Hepatocyte (in vitro differentiated cells): Measurements from ENCODE around the gene GALNTL6. TPM values are rescaled to one million over a fixed set of nuclear protein-coding genes. Genes with fewer than 3 reads are reported as not detected.

Experiments used
- DNase-seq: peaks from one replicate; pipeline ENCODE4 v3.0.0-alpha.2; 2016; ENCODE audit warnings: low spot score
- H2AFZ ChIP-seq: fragments of 200-600 bp; sonication (generic); 2 replicates; pipeline ENCODE4 v1.6.0; 2016; ENCODE audit warnings: antibody characterized with exemption, mild to moderate bottlenecking
- H3K27ac ChIP-seq: fragments of 200-600 bp; sonication (generic); 2 replicates; pipeline ENCODE4 v1.5.1; 2016; ENCODE audit warnings: mild to moderate bottlenecking
- H3K27me3 ChIP-seq: fragments of 200-600 bp; sonication (generic); 2 replicates; pipeline ENCODE4 v1.6.1; 2016
- H3K36me3 ChIP-seq: fragments of 200-600 bp; sonication (generic); replicated peaks from 2 replicates; pipeline ENCODE4 v1.5.1; 2016; ENCODE audit warnings: low read depth; ENCODE audit not compliant: insufficient read depth
- H3K4me1 ChIP-seq: fragments of 200-600 bp; sonication (generic); 2 replicates; pipeline ENCODE4 v1.5.1; 2016; ENCODE audit warnings: mild to moderate bottlenecking, moderate library complexity; ENCODE audit not compliant: insufficient read depth
- H3K4me2 ChIP-seq: fragments of 200-600 bp; sonication (generic); 2 replicates; pipeline ENCODE4 v1.6.0; 2016
- H3K4me3 ChIP-seq: fragments of 200-600 bp; sonication (generic); 2 replicates; pipeline ENCODE4 v1.5.1; 2016; ENCODE audit warnings: mild to moderate bottlenecking
- H3K79me2 ChIP-seq: fragments of 200-600 bp; sonication (generic); 2 replicates; pipeline ENCODE4 v1.6.0; 2017; ENCODE audit warnings: mild to moderate bottlenecking
- H3K9me2 ChIP-seq: fragments of 200-600 bp; sonication (generic); replicated peaks from 2 replicates; pipeline ENCODE4 v1.6.0; 2017; ENCODE audit warnings: mild to moderate bottlenecking; ENCODE audit not compliant: insufficient read depth
- H3K9me3 ChIP-seq: fragments of 200-600 bp; sonication (generic); 2 replicates; pipeline ENCODE4 v1.5.1; 2016; ENCODE audit warnings: low read depth, mild to moderate bottlenecking
- H4K20me1 ChIP-seq: fragments of 200-600 bp; sonication (generic); 2 replicates; pipeline ENCODE4 v1.6.0; 2016; ENCODE audit warnings: mild to moderate bottlenecking; ENCODE audit not compliant: insufficient read depth, poor library complexity, severe bottlenecking
- CTCF ChIP-seq: fragments of 200-600 bp; sonication (generic); IDR thresholded peaks from 2 replicates; pipeline ENCODE4 v1.5.1; 2016; ENCODE audit warnings: antibody characterized with exemption, mild to moderate bottlenecking; ENCODE audit not compliant: poor library complexity
- EZH2 ChIP-seq: fragments of 200-600 bp; sonication (generic); IDR thresholded peaks from 2 replicates; pipeline ENCODE4 v1.6.1; 2016; ENCODE audit warnings: antibody characterized with exemption, mild to moderate bottlenecking, borderline replicate concordance
- EZH2phosphoT487 ChIP-seq: fragments of 200-600 bp; sonication (generic); IDR thresholded peaks from one replicate; pipeline ENCODE4 v1.6.1; 2018; ENCODE audit warnings: antibody characterized with exemption, mild to moderate bottlenecking, low read depth, moderate library complexity; ENCODE audit not compliant: unreplicated experiment, severe bottlenecking
- WGBS: methylation state at CpG from one replicate; pipeline ENCODE4 v1.1.6; 2016; ENCODE audit warnings: low lambda C conversion rate; ENCODE audit errors: missing lambda C conversion rate; 5-methylcytosine and 5-hydroxymethylcytosine counted together
- polyA plus RNA-seq: library from polyadenylated mRNA; unstranded; fragments of >200 nt; fragmentation: Nextera tagmentation; extraction: Ambion mirVana; gene quantifications from 2 replicates; pipeline ENCODE4 v1.2.1, GENCODE V29; 2016
- total RNA-seq: library from RNA; depleted of rRNA; stranded (reverse); fragments of >200 nt; gene quantifications from 2 replicates; pipeline ENCODE4 v1.2.3, GENCODE V29; 2014

Gene GALNTL6
- total and polyA plus RNA-seq, 2 experiments from 2014 or later, result 0.53 to 0.74 TPM

DNA sequence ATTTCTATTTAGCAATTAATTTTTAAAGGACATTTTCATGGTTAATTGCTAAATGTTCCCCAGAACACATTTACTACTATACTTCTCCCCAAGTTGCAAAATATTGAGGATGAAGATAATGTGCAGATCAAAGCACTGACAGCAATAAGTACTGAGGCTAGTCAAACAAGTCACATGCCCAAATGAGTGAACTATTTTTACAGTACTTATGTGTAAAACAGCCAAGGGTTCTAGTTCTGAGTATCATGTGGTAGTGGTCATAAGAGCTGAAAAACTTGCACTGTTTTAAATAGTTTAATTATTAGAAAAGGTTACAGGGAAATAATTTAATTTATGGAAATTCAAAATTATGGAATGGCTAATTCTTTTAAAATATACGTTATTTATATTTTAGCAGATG is 3.8 kb downstream of the GALNTL6 start:
- Histone ChIP-seq H4K20me1 (no peaks in the 10 kb centered on the region), H3K4me1 (no peaks in the 10 kb centered on the region), H3K36me3 (no peaks in the 10 kb centered on the region), H3K9me2 (no peaks in the 10 kb centered on the region), H3K4me3 (no peak overlapping the region), H3K79me2 (no peaks in the 10 kb centered on the region), H3K9me3 (no peaks in the 10 kb centered on the region), H3K27ac (no peak overlapping the region), H2AFZ (no peak overlapping the region), H3K4me2 (no peak overlapping the region), H3K27me3 (peaks cover 42% of the 10 kb centered on the region)
- TF ChIP-seq EZH2phosphoT487 (no peak), EZH2 (no peak), CTCF (no peak)
- WGBS, result 91% methylated on average over 1 of the region's 1 CpG
- DNase-seq, result no peak

- no peaks in the 10 kb centered on the region for H3K36me3 ChIP-seq
- H2AFZ ChIP-seq, result no peak overlapping the region
- H3K4me3 ChIP-seq, result no peak overlapping the region
- no peaks in the 10 kb centered on the region for H3K27me3 ChIP-seq
- DNase-seq, result no peak
- no peak overlapping the region for H3K27ac ChIP-seq
- H3K4me1 ChIP-seq, result no peaks in the 10 kb centered on the region
- H4K20me1 ChIP-seq, result no peaks in the 10 kb centered on the region
- TF ChIP-seq EZH2phosphoT487 (no peak), CTCF (no peak), EZH2 (no peak)
- H3K79me2 ChIP-seq, result no peaks in the 10 kb centered on the region
- H3K4me2 ChIP-seq, result no peak overlapping the region
- H3K9me2 ChIP-seq, result no peaks in the 10 kb centered on the region
- 34% methylated on average over 3 of the region's 3 CpGs for WGBS
- no peaks in the 10 kb centered on the region for H3K9me3 ChIP-seq
Observed at GRCh38 chr4:171834640-171835039, 21.4 kb downstream of the GALNTL6 start.

GRCh38 chr4:171843456-171843855 is 30.3 kb downstream of the GALNTL6 start:
- TF ChIP-seq CTCF (no peak), EZH2phosphoT487 (no peak), EZH2 (no peak)
- Histone ChIP-seq H3K27ac (no peak overlapping the region), H2AFZ (no peak overlapping the region), H3K27me3 (no peaks in the 10 kb centered on the region), H4K20me1 (no peaks in the 10 kb centered on the region), H3K4me3 (no peak overlapping the region), H3K9me3 (no peaks in the 10 kb centered on the region), H3K4me2 (no peak overlapping the region), H3K9me2 (no peaks in the 10 kb centered on the region), H3K79me2 (no peaks in the 10 kb centered on the region), H3K36me3 (no peaks in the 10 kb centered on the region), H3K4me1 (no peaks in the 10 kb centered on the region)
- no peak for DNase-seq
- WGBS, result 92% methylated on average over 1 of the region's 1 CpG

GRCh38 chr4:171846232-171846631 is 33.0 kb downstream of the GALNTL6 start:
- Histone ChIP-seq H3K9me3 (no peaks in the 10 kb centered on the region), H2AFZ (no peak overlapping the region), H3K4me1 (no peaks in the 10 kb centered on the region), H3K79me2 (no peaks in the 10 kb centered on the region), H3K4me3 (no peak overlapping the region), H3K4me2 (no peak overlapping the region), H3K27me3 (no peaks in the 10 kb centered on the region), H3K36me3 (no peaks in the 10 kb centered on the region), H3K9me2 (no peaks in the 10 kb centered on the region), H4K20me1 (no peaks in the 10 kb centered on the region), H3K27ac (no peak overlapping the region)
- WGBS, result 17% methylated on average over 2 of the region's 2 CpGs
- TF ChIP-seq CTCF, result peak; percentile 65
- no peak for TF ChIP-seq EZH2
- no peak for TF ChIP-seq EZH2phosphoT487
- peak; percentile 77 for DNase-seq
